A204.1 (cell line): ENCODE data around the gene GYPB.
"Not testable (repeated sequence)": the region's sequence is repeated elsewhere in the genome, so short reads cannot be mapped to it uniquely, and the experiment has no call there.

Source experiments
- FAIRE-seq: peaks from 2 replicates; lab custom pipeline; 2012; peaks lifted over from hg19 to GRCh38; lab: Jason Lieb, UNC

GYPB gene

GRCh38 chr4:144019277-144019676 is at the start of gene GYPB:
TSS of gene GYPB (minus strand) at chr4:144019380. CDS start at chr4:144019287, 93 bp downstream.
- not testable (repeated sequence) for FAIRE-seq

- not testable (repeated sequence) for FAIRE-seq
Measured at GRCh38 chr4:144061556-144061955, 42.4 kb upstream of the GYPB start.

- not testable (repeated sequence) for FAIRE-seq
Measured at GRCh38 chr4:144060234-144060859, 41.2 kb upstream of the GYPB start.

- no peak for FAIRE-seq
Measured at GRCh38 chr4:144056800-144057199, 37.6 kb upstream of the GYPB start.

GRCh38 chr4:144055336-144055735 is 36.2 kb upstream of the GYPB start:
- not testable (repeated sequence) for FAIRE-seq

- not testable (repeated sequence) for FAIRE-seq
Measured at GRCh38 chr4:144051494-144051893, 32.3 kb upstream of the GYPB start.

GRCh38 chr4:144050631-144051030 is 31.5 kb upstream of the GYPB start:
- FAIRE-seq: not testable (repeated sequence)

- FAIRE-seq: not testable (repeated sequence)
Measured at GRCh38 chr4:144049495-144050424, 30.6 kb upstream of the GYPB start.

- FAIRE-seq: not testable (repeated sequence)
Measured at GRCh38 chr4:144044936-144045335, 25.8 kb upstream of the GYPB start.

- FAIRE-seq: not testable (repeated sequence)
Measured at GRCh38 chr4:144032580-144032979, 13.4 kb upstream of the GYPB start.

GRCh38 chr4:144031875-144032274 is 12.7 kb upstream of the GYPB start:
- FAIRE-seq: not testable (repeated sequence)

- FAIRE-seq: not testable (repeated sequence)
Measured at GRCh38 chr4:144031369-144031768, 12.2 kb upstream of the GYPB start.

GRCh38 chr4:144030708-144031107 is 11.5 kb upstream of the GYPB start:
- not testable (repeated sequence) for FAIRE-seq

- not testable (repeated sequence) for FAIRE-seq
Measured at GRCh38 chr4:144026682-144027081, 7.5 kb upstream of the GYPB start.

GRCh38 chr4:144024399-144025053 is 5.3 kb upstream of the GYPB start:
- not testable (repeated sequence) for FAIRE-seq

- FAIRE-seq: not testable (repeated sequence)
Measured at GRCh38 chr4:144022772-144023400, 3.7 kb upstream of the GYPB start.

GRCh38 chr4:144021336-144021990 is 2.3 kb upstream of the GYPB start:
- FAIRE-seq: peak; percentile 21

GRCh38 chr4:144018223-144019000 is 768 bp downstream of the GYPB start:
- peak; percentile 3 for FAIRE-seq

- FAIRE-seq: not testable (repeated sequence)
Measured at GRCh38 chr4:144017271-144017670, 1.9 kb downstream of the GYPB start.

GRCh38 chr4:144016057-144016605 is 3.0 kb downstream of the GYPB start:
- not testable (repeated sequence) for FAIRE-seq
